GM21381 (cell line): ENCODE data around the gene APOL1.
"Not testable (repeated sequence)": the region's sequence is repeated elsewhere in the genome, so short reads cannot be mapped to it uniquely, and the experiment has no call there.

ENCODE experiments used
- ATAC-seq: cut with Tn5 transposase; IDR thresholded peaks from one replicate; pipeline ENCODE4 v1.9.1; 2021; ENCODE audit warnings: mild to moderate bottlenecking, moderate library complexity; ENCODE audit not compliant: unreplicated experiment

The APOL1 gene

DNA sequence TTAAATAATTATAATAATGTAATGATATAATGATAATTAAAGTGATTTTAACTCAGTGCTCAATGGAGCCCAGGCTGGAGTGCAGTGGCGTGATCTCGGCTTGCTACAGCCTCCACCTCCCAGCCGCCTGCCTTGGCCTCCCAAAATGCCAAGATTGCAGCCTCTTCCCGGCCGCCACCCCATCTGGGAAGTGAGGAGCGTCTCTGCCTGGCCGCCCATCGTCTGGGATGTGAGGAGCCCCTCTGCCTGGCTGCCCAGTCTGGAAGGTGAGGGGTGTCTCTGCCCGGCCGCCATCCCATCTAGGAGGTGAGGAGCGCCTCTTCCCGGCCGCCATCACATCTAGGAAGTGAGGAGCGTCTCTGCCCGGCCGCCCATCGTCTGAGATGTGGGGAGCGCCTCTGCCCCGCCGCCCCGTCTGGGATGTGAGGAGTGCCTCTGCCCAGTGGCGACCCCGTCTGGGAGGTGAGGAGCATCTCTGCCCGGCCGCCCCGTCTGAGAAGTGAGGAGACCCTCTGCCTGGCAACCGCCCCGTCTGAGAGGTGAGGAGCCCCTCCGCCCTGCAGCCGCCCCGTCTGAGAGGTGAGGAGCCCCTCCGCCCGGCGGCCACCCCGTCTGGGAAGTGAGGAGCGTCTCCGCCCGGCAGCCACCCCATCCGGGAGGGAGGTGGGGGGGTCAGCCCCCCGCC, 37.6 kb downstream of the APOL1 start:
- not testable (repeated sequence) for ATAC-seq

- ATAC-seq: no peak
Observed at GRCh38 chr22:36291831-36292740, 39.2 kb downstream of the APOL1 start.

DNA sequence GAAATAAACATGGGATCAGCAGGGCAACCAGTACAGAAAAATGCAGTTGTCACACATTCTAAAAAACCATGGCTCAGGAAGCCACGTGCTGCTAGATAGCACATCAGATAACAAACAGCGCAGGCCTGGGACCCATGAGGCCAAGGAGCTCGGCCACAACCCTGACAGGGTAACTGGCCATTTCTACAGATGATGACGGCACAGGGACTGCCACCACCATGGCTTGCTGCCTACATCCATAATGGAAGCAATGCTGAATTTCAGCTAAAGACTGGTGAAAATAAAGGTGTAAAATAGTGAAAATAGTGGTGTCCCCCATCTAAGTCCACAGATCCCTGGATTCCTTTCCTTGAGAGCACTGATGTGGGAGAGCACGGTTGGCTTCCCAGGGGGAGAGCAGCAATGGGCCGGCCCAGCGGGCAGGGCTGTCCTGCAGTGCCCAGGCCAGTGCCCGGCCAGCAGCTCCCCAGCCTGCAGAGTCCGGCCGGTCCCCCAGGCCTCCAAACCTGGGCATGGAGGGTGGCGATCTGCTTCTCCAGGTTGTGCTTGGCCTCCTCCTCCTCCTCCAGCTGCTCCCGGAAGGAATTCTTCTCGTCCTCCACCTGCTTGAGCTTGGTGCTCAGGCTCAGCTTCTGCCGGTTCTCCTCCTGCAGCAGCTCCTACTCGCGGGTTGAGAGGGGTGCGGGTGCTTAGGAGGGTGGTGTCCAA, 40.0 kb downstream of the APOL1 start:
- no peak for ATAC-seq

DNA sequence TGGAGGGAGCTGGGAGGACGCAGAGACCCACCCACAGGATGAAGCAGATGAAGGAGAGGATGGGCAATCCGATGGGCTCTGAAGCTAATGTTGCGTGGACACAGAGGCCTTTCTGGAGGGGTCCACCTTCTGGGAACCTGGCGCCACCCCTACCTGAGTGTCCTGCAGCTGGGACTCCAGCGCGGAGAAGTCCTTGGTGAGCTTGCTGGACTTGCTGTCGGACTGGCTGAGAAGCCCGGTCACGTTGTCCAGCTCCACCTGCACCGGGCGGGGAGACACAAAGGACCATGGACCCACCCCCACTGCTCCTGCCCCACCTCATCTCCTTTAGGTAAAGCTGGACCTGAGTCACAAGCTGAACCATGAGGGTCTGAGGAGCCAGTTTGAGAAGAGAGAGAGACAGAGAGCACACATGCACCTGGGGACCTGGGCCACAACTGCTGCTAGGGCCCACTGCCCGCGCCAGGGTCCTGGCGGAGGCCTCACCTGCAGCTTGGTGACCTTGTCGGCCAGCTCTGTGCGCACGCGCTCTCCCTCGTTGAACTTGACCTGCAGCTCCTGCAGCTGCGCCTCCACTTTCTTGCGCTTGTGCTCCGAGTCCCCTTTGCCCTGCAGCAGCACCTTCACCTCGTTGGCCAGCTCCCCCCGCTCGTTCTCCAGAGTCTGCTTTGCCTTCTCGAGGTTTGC, 40.8 kb downstream of the APOL1 start:
- ATAC-seq: no peak

DNA sequence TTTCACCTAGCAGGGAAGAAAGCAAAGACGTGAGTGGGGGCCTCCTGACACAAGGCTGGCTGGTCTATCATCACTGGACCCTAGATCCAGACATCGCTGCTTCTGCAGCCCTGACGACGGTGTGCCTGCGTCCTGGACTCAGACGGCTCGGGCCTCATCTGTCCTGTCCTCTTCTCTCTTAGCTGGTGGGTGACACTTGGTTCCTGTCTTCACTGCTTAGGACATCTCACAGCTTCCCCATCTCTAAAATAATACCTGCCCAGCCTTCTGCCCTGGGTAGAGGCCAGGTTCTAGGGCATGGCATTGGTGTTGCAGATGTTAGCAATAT, 41.3 kb downstream of the APOL1 start:
- ATAC-seq: no peak

DNA sequence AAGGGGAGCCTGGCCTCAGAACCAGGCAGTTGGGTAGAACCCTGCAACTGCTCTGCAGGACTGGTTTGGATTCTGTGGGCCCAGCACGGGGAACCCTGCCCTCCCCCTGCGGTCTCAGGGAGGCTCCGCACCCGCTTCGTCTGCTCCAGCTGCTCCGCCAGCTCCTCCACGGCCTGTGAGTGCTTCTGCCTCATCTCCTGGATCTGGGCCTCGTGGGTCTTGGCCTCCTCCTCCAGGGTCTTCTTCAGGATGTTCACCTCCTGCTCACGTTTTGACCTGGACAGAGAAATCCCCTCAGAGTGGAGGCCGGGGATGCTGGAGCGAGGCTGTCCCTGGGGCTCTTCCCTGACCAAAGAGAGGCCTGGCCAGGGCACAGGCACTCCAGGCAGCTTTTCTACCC, 41.9 kb downstream of the APOL1 start:
- ATAC-seq: no peak

DNA sequence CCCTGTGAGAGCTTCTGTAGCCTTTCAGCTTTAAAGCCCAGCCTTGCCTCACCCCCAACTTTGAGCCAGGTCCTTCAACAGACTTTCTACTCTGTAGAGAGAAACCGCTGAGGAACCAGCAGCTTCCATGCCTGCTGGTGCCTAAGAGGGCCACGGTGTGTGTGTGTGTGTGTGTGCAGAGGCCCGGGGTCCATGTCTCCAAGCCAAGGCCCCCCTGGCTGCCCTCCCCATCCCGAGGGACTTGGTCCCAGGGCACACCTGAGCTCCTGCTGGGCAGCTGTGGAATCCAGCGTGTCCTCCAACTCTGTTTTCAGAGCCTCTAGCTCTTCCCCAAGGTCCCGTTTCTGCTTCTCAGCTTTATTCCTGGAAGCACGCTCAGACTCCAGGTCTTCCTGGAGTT, 42.3 kb downstream of the APOL1 start:
- ATAC-seq: no peak

DNA sequence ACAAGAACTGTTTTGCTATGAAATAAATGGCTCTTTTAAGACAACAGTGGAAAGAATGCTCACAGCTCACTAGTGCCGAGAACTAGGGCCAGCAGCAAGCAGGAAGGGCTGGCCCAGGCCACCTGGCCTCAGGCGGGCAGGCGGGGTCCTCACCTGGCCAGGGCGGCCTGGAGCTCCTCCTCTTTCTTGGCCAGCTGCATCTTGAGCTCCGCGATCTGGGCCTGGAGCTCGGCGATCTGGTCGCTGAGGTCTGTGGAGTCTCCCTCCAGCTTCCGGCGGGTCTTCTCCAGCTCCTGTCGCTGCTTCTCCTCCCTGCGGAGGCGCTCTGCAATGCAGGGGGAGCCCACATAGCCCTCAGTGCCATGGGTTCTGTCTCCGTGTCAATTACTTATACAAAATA, 43.8 kb downstream of the APOL1 start:
- ATAC-seq: no peak

- no peak for ATAC-seq
Observed at GRCh38 chr22:36297568-36297967, 44.6 kb downstream of the APOL1 start.

DNA sequence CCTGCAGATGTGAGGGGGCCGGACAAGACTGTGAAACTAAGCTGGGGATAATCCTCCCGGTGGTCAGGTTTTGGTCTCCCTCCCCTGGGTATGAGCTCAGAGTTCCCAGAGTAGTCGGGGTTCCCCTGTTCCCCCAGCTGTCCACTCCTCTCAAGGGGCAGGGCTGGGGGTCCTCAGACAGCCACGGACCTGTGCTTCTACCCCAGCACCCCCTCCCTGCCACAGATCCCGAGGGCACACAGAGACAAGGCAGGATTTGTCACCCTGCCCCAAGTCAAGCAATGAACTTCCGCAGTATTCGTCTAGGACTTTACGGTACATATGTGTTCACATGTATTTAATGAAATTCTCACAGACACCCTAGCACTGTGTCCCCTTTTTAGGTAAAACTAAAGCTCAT, 45.2 kb downstream of the APOL1 start:
- no peak for ATAC-seq

GRCh38 chr22:36298601-36299000, 45.7 kb downstream of the APOL1 start:
- no peak for ATAC-seq

DNA sequence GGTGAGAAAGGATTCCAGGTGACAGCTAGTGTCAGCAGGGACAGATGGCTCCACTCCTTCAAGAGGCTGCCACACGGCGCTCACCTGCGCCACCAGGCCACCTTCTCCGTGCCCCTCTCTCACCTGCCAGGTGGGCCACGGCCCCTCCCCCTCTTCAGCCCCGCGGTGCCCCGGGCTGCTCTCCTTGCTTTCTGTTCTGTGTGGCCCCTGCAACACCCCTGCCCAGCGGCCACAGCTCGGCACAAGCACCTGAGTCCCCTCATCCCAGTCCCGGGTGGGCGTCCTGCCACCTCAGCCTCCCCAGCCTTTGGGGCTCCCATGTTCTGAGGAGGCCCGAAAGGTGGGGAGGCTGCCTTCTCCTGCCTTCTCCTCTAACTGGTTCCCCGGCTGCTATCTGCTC, 46.4 kb downstream of the APOL1 start:
- ATAC-seq: no peak

- ATAC-seq: no peak
Observed at GRCh38 chr22:36299911-36300310, 47.0 kb downstream of the APOL1 start.

- no peak for ATAC-seq
Observed at GRCh38 chr22:36300396-36301212, 47.7 kb downstream of the APOL1 start.

DNA sequence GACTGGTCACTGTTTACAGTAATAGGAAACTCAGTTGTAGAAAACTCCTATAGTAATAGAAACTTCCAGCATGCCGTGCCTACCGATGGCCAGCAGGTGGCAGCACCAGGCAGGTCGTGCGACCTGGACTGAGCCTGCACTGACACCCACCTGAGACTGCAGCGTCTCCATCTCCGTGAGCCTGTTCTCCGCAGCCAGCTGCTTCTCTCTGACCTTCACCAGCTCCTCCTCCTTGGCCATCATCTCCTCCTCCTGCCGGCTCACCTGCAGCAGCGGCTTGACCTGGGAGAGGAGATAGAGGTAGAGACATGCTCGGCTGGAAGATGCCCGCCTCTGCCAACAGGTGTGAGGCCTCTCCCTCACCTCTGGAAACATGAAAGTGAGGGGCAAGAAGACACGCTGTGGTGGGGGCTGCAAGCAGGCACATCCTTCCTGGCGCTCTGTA, 48.5 kb downstream of the APOL1 start:
- ATAC-seq: no peak

GRCh38 chr22:36301851-36302250, 48.9 kb downstream of the APOL1 start:
- ATAC-seq: no peak

DNA sequence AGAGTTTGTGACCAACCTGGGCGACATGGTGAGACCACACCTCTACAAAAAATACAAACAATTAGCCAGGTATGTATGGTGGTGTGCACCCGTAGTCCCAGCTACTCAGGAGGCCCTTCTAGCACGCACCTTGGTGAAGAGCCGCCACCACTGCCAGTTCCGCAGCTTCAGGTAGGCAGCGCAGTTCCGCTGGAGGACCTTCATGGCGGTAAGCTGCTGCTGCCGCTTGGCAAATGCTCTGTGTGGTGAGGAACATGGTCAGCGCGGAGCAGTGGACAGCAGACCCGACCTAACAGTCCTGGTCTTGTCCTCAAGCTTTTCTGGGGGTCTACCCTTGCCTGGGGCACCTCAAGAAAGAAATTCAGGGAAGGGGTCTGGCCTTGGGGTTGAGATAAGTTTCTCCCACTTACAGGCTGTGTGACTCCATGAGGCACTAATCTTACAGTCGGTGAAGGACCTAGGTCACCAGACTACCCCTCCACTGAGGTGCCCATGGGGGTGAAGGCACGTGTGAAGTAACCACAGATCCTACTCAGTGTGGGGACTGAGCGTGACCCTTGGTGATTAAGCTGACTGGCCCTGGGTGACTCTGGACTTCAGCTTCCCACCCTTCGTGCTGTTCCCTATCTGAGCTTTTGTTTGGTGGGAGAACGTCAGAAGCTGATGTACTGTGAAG, 49.6 kb downstream of the APOL1 start:
- ATAC-seq: no peak

DNA sequence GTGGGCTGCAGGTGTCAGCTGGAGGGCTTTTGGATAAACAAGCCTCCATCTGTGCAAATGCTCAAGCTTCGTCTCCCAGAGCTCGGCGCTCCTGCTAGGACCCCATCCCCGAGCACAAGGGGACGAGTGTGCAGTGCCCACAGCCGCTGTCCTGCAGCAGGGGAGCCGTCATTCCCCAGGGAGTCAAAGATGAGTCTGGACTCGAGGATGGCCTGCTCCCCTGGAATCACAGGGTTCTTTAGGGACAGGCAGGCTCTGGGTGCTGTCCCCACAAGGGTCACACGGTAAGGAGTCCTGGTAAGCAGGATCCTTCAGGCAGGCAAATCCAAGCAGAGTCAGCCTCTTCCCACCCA, 50.2 kb downstream of the APOL1 start:
- ATAC-seq: no peak

GRCh38 chr22:36303874-36304273, 50.9 kb downstream of the APOL1 start:
- ATAC-seq: no peak

GRCh38 chr22:36304429-36304828, 51.5 kb downstream of the APOL1 start:
- no peak for ATAC-seq
